Cardiac muscle cell (in vitro differentiated cells and primary cell): ENCODE results near the gene LGALS1. TPM values are rescaled to one million over a fixed set of nuclear protein-coding genes. Genes with fewer than 3 reads are reported as not detected.

ENCODE experiments used
- DNase-seq, 2 donors: peaks; one replicate each; pipeline versions ENCODE4 v3.0.0 to v3.0.0-alpha.2; 2010 to 2017; ENCODE audit warnings: low read depth in 1 of 2, low spot score in 1 of 2
- H3K27ac ChIP-seq: fragments of 200-600 bp; sonication (generic); 2 replicates; pipeline ENCODE4 v1.5.1; 2016
- H3K27me3 ChIP-seq: fragments of 200-600 bp; sonication (generic); 2 replicates; pipeline ENCODE4 v1.6.0; 2016; ENCODE audit warnings: control low read depth
- H3K36me3 ChIP-seq: fragments of 200-600 bp; sonication (generic); 2 replicates; pipeline ENCODE4 v1.5.1; 2016; ENCODE audit warnings: control low read depth
- H3K4me1 ChIP-seq: fragments of 200-600 bp; sonication (generic); 2 replicates; pipeline ENCODE4 v1.8.1; 2017; ENCODE audit warnings: low read depth, mild to moderate bottlenecking, mixed run types
- H3K4me3 ChIP-seq: fragments of 200-600 bp; sonication (generic); 2 replicates; pipeline ENCODE4 v1.5.1; 2016; ENCODE audit warnings: mild to moderate bottlenecking
- H3K9me3 ChIP-seq: fragments of 200-600 bp; sonication (generic); 2 replicates; pipeline ENCODE4 v1.5.1; 2017; ENCODE audit warnings: low read depth, mild to moderate bottlenecking, control low read depth
- polyA plus RNA-seq: library from polyadenylated mRNA; unstranded; fragments of >200 nt; fragmentation: Nextera tagmentation; extraction: Ambion mirVana; gene quantifications from 2 replicates; pipeline ENCODE4 v1.2.1, GENCODE V29; 2016
- total RNA-seq: library from RNA; depleted of rRNA; stranded (reverse); fragments of >200 nt; gene quantifications from 2 replicates; pipeline ENCODE4 v1.2.3, GENCODE V29; 2016
- TF ChIP-seq, protein P1 (sequence below): IDR thresholded peaks from 2 replicates; pipeline ENCODE4 v1.5.1; 2012; ENCODE audit warnings: low read depth, mild to moderate bottlenecking, low read length

Gene LGALS1
- total and polyA plus RNA-seq, 2 experiments from 2014 or later, result 8.1 to 24.5 TPM

- no peaks in the 10 kb centered on the region for H3K9me3 ChIP-seq
- peak; percentile 59 to 62 for DNase-seq
- H3K36me3 ChIP-seq, result peaks cover 3% of the 10 kb centered on the region
- no peaks in the 10 kb centered on the region for H3K27me3 ChIP-seq
- TF ChIP-seq, protein P1, sequence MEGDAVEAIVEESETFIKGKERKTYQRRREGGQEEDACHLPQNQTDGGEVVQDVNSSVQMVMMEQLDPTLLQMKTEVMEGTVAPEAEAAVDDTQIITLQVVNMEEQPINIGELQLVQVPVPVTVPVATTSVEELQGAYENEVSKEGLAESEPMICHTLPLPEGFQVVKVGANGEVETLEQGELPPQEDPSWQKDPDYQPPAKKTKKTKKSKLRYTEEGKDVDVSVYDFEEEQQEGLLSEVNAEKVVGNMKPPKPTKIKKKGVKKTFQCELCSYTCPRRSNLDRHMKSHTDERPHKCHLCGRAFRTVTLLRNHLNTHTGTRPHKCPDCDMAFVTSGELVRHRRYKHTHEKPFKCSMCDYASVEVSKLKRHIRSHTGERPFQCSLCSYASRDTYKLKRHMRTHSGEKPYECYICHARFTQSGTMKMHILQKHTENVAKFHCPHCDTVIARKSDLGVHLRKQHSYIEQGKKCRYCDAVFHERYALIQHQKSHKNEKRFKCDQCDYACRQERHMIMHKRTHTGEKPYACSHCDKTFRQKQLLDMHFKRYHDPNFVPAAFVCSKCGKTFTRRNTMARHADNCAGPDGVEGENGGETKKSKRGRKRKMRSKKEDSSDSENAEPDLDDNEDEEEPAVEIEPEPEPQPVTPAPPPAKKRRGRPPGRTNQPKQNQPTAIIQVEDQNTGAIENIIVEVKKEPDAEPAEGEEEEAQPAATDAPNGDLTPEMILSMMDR, result peak; percentile 64
- peak overlapping the region; percentile 78 for H3K27ac ChIP-seq
- peaks cover 14% of the 10 kb centered on the region for H3K4me1 ChIP-seq
- H3K4me3 ChIP-seq, result no peak overlapping the region
These were observed 14.1 kb upstream of the LGALS1 start for GRCh38 chr22:37661160-37661924.

DNA sequence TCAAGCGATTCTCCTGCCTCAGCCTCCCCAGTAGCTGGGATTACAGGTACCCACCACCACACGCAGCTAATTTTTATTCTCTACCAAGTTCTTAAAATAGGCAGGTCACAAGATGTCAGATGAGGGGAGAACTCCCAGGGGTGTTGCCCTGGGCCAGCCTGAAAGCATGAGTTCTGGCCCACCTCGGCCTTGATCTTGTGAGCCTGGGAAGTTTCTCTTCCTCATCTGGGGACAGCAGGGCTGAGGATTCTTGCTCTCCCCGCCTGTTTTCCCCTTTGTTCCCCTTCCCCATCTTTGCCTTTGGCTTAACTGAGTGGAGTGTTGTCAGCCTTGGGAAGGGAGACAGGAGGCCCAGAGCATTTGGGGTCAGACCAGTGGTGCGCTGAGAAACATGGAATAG is 13.4 kb upstream of the LGALS1 start:
- Histone ChIP-seq H3K27me3 (no peaks in the 10 kb centered on the region), H3K27ac (peak overlapping the region; percentile 63), H3K36me3 (peaks cover 3% of the 10 kb centered on the region), H3K4me1 (peaks cover 14% of the 10 kb centered on the region), H3K9me3 (no peaks in the 10 kb centered on the region), H3K4me3 (no peak overlapping the region)
- TF ChIP-seq, protein P1, result no peak
- DNase-seq, result no peak

- Histone ChIP-seq H3K27ac (no peak overlapping the region), H3K9me3 (no peaks in the 10 kb centered on the region), H3K4me1 (peaks cover 17% of the 10 kb centered on the region), H3K36me3 (peaks cover 3% of the 10 kb centered on the region), H3K4me3 (no peak overlapping the region), H3K27me3 (no peaks in the 10 kb centered on the region)
- DNase-seq, result no peak
- TF ChIP-seq, protein P1, result no peak
These were observed 11.8 kb upstream of the LGALS1 start for GRCh38 chr22:37663521-37664140.

GRCh38 chr22:37664249-37665101 is 11.0 kb upstream of the LGALS1 start:
- peak in 1 of 2 donors; percentile 70 for DNase-seq
- H3K4me3 ChIP-seq, result no peak overlapping the region
- TF ChIP-seq, protein P1, result no peak
- no peaks in the 10 kb centered on the region for H3K27me3 ChIP-seq
- no peaks in the 10 kb centered on the region for H3K9me3 ChIP-seq
- H3K36me3 ChIP-seq, result peaks cover 3% of the 10 kb centered on the region
- H3K4me1 ChIP-seq, result peaks cover 16% of the 10 kb centered on the region
- H3K27ac ChIP-seq, result no peak overlapping the region

GRCh38 chr22:37665487-37665886 is 9.9 kb upstream of the LGALS1 start:
- TF ChIP-seq, protein P1, result no peak
- no peaks in the 10 kb centered on the region for H3K27me3 ChIP-seq
- H3K27ac ChIP-seq, result no peak overlapping the region
- no peaks in the 10 kb centered on the region for H3K9me3 ChIP-seq
- H3K4me3 ChIP-seq, result no peak overlapping the region
- DNase-seq, result no peak
- peaks cover 13% of the 10 kb centered on the region for H3K4me1 ChIP-seq
- H3K36me3 ChIP-seq, result peaks cover 3% of the 10 kb centered on the region
